ENCODE data around the gene KCNJ6. TPM values are rescaled to one million over a fixed set of nuclear protein-coding genes. Genes with fewer than 3 reads are reported as not detected.

The KCNJ6 gene
- total RNA-seq, 1 donor from 2014 or later, result 0.64 TPM

DNA sequence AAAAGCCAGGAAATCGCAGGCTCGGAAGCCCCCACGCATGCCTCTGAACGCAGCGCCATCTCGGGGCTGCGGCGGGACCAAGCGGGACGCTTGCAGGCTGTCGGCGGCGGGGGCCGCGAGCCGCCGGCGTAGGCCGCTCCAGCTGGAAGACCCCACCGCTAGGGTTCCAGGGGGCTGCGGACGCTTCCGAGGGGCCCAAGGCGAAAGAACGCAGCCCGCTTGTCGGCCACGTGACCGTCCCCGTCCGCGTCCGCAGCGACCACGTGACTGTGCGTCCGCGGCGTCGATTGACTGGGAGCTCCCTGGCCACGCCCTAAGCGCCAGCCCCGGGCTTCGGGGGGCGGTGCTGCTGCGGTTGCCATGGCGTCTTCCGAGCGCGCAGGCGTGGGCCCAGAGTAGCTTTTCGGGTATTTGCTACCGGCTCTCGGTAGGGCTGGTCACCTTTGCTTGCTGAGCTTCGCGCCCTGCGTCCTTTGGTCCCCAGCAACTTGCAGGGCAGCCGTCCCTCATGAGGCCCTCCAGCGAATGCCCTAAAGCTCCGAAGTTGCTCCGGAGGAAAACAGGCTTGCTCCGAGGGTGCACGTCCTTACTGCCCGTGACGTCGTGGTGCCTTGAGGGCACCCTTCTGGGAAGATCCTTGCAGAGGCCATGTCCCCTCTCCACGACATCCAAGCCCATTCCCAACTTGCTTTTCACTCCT is 352.5 kb downstream of the KCNJ6 start:
- Histone ChIP-seq H3K9me3 (no peaks in the 10 kb centered on the region), H3K4me1 (peaks cover 3 to 13% of the 10 kb centered on the region in 2 donors), H3K27ac (peak overlapping the region; percentile 94 to 97), H3K36me3 (no peaks in the 10 kb centered on the region), H3K4me3 (peak overlapping the region; percentile 66 to 78), H3K27me3 (no peaks in the 10 kb centered on the region)
- peak; percentile 67 to 94 for DNase-seq (ENCODE audit: low spot score in 2 of 2)
- intact Hi-C loops (cut with DNase I), result loop anchor here (1.0 to 10.0 kb wide), 6 partner anchors 31 to 296 kb away; partner anchors contain the start of genes DYRK1A and VPS26C
- TF ChIP-seq, protein P1, sequence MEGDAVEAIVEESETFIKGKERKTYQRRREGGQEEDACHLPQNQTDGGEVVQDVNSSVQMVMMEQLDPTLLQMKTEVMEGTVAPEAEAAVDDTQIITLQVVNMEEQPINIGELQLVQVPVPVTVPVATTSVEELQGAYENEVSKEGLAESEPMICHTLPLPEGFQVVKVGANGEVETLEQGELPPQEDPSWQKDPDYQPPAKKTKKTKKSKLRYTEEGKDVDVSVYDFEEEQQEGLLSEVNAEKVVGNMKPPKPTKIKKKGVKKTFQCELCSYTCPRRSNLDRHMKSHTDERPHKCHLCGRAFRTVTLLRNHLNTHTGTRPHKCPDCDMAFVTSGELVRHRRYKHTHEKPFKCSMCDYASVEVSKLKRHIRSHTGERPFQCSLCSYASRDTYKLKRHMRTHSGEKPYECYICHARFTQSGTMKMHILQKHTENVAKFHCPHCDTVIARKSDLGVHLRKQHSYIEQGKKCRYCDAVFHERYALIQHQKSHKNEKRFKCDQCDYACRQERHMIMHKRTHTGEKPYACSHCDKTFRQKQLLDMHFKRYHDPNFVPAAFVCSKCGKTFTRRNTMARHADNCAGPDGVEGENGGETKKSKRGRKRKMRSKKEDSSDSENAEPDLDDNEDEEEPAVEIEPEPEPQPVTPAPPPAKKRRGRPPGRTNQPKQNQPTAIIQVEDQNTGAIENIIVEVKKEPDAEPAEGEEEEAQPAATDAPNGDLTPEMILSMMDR (IDR thresholded peaks at IDR 0.05), result peak; percentile 46 to 64 (median 57)

DNA sequence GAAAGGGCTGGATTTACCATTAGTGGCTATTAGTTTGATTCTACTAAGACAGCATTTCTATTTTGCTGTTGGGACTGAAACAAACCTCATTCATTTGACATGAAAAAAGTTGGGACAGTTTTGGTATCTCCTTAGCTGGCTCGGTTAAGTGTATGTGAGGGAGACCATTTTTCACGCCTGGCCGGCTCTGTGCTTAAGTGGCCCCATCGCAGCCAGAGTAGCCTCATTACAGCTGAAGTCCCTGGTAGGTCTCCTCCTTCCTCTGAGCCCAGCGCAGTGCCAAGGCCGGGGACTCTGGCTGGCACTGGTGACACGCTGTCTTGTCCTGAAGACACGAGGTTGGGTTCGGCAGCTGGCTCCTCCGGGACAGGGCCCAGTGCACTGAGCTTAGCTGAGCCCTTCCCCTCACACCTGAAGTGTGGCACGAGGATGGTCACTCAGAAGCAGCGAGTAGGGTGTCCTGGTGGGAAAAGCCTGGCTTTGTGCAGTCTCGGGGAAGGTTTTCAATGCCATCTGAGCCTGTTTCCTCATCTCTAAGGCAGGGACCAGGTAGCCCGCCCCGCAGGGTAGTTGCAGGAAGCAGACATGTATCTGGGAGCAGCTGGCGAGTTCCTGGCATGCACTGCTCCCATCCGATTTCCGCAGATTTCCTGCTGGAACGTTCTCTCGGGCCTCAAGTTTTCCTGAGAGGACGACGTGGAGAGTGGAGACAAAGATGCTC is 353.2 kb downstream of the KCNJ6 start:
- H3K4me3 ChIP-seq, result peak overlapping the region; percentile 66 to 78
- DNase-seq (ENCODE audit: low spot score in 2 of 2), result no peak
- H3K27ac ChIP-seq, result peak overlapping the region; percentile 94 to 97
- TF ChIP-seq, protein P1 (IDR thresholded peaks at IDR 0.05), result no peak
- no peaks in the 10 kb centered on the region for H3K9me3 ChIP-seq
- peaks cover 3 to 13% of the 10 kb centered on the region in 2 donors for H3K4me1 ChIP-seq
- intact Hi-C loops (cut with DNase I), result loop anchor here (2.0 to 10.0 kb wide), 3 partner anchors 30 to 98 kb away; no protein-coding TSS in a partner anchor
- no peaks in the 10 kb centered on the region for H3K27me3 ChIP-seq
- no peaks in the 10 kb centered on the region for H3K36me3 ChIP-seq

DNA sequence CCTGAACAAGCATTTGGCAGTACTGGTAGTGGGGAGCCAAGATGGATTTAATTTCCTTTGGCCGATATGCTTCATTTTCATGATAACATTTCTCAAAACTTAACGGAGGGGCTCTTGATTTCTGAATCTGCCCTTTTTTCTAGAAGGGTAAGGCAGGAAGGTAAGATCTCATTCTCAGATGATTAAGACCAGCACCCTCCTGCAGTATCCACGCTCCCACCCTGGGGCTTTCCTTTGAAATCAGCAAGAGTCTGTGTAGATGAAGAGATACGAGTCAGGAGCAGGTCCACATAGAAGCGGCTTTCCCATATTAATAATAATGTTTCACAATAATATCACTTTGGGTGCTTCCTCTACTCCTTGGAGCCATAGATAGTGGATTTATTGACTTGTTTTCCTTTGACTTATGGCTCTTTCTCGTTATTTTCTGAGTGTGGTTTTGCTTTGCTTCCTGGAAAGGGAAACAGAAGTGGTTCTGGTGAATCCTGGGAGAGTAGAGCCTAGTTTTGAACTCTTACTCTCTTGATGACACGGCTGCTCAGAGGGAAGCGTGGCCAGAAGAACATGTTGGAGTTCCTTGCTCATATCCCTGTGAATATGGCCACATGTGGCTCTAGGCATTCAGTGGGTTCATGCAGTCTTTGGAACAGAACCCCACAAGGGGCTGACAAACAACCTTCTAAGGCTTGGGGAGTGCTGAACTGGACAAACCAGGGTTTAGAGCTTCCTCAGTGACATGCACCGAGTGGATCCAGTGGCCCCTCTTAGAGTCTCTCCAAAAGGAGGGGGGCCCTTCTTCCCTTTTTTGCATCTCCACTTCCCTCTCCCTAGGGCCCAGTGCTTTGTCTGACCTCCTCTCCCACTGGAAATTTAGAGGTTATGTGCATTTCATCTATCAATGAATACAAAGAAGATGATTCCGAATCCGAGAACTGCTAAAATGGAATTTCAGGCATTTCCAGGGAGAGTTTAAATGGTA is 354.0 kb downstream of the KCNJ6 start:
- intact Hi-C loops (cut with DNase I), result loop anchor here (2.0 to 10.0 kb wide), 3 partner anchors 29 to 97 kb away; no protein-coding TSS in a partner anchor
- TF ChIP-seq, protein P1 (IDR thresholded peaks at IDR 0.05), result no peak

DNA sequence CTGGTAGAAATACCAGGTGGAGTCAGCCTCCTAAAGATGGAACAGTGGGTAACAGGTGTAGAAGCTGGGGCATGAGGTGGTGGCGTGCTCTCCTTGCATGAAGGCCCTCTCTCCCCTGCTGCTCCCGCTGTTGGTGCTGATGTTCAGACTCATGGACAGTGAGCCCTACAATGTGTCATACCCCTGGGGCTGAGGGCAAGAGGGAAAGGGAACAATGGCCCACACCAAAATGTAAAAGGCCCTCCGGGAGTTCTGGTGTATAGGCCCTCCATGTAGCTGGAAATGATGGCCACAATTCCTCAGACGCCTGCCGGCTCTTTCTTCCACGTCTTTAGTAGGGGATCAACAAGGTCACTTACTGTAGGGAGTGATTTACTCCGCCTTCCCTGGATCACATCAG is 354.8 kb downstream of the KCNJ6 start:
- no peak for DNase-seq (ENCODE audit: low spot score in 2 of 2)
- Histone ChIP-seq H3K4me3 (no peak overlapping the region), H3K9me3 (no peaks in the 10 kb centered on the region), H3K4me1 (peaks cover 3 to 13% of the 10 kb centered on the region in 2 donors), H3K27me3 (no peaks in the 10 kb centered on the region), H3K27ac (no peak overlapping the region), H3K36me3 (no peaks in the 10 kb centered on the region)
- TF ChIP-seq, protein P1 (IDR thresholded peaks at IDR 0.05), result no peak
- intact Hi-C loops (cut with DNase I), result loop anchor here (5.0 to 10.0 kb wide), 2 partner anchors 76 to 97 kb away; no protein-coding TSS in a partner anchor

More for the DNA sequence above, 354.0 kb downstream of the KCNJ6 start:
- Histone ChIP-seq H3K36me3 (no peaks in the 10 kb centered on the region), H3K27me3 (no peaks in the 10 kb centered on the region), H3K9me3 (no peaks in the 10 kb centered on the region), H3K4me1 (peaks cover 3 to 13% of the 10 kb centered on the region in 2 donors), H3K4me3 (no peak overlapping the region), H3K27ac (no peak overlapping the region)
- DNase-seq (ENCODE audit: low spot score in 2 of 2), result no peak

DNA sequence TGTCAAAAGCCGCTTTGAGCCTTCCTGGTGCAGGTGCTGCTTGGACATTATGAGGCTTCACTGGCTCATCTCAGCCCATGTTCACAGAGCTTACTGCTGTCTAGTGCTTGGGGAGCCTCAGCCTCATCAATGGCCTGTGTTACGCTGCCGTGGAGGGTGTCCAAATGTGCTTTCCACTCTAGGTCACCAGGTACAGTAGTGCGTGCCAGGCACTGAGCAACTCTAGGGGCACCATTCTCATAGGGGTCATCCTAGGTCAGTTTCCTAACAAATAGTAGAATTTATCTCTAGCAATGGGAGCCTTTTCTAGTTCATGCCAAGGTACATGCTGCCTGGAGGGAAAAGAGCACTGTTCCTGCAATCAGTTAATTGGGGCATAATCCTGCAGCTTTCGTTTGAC is 355.9 kb downstream of the KCNJ6 start:
- H3K36me3 ChIP-seq, result no peaks in the 10 kb centered on the region
- H3K4me3 ChIP-seq, result no peak overlapping the region
- TF ChIP-seq, protein P1 (IDR thresholded peaks at IDR 0.05), result no peak
- peaks cover 3 to 8% of the 10 kb centered on the region in 2 donors for H3K4me1 ChIP-seq
- intact Hi-C loops (cut with DNase I), result loop anchor here (5.0 to 10.0 kb wide), 2 partner anchors 77 to 96 kb away; no protein-coding TSS in a partner anchor
- DNase-seq (ENCODE audit: low spot score in 2 of 2), result no peak
- H3K27me3 ChIP-seq, result no peaks in the 10 kb centered on the region
- no peaks in the 10 kb centered on the region for H3K9me3 ChIP-seq
- H3K27ac ChIP-seq, result no peak overlapping the region

Data from ascending aorta (tissue), 2 donors.